SK-N-SH (cell line): Measurements from ENCODE around the gene RABL2B.

Source experiments
- EZH2phosphoT487 ChIP-seq: fragments of 200-600 bp; sonication (generic); IDR thresholded peaks from 2 replicates; pipeline ENCODE4 v1.6.1; 2017; ENCODE audit warnings: low read depth, mixed run types, mild to moderate bottlenecking, antibody characterized with exemption, moderate library complexity, borderline replicate concordance
- IRF3 ChIP-seq: fragments of 150-350 bp; IDR thresholded peaks from 2 replicates; pipeline ENCODE4 v1.6.1; 2016; ENCODE audit warnings: mild to moderate bottlenecking, low read depth, low read length
- RAD21 ChIP-seq: IDR thresholded peaks from 2 replicates; pipeline ENCODE4 v1.6.1; 2012; ENCODE audit warnings: mild to moderate bottlenecking, low read length
- ZBTB33 ChIP-seq: IDR thresholded peaks from 2 replicates; pipeline ENCODE4 v1.4.0; 2012; ENCODE audit warnings: low read depth, borderline replicate concordance
- TF ChIP-seq, protein P1 (sequence below): fragments of 200-600 bp; sonication (generic); IDR thresholded peaks from 2 replicates; pipeline ENCODE4 v1.6.1; 2017; ENCODE audit warnings: antibody characterized with exemption, mild to moderate bottlenecking, moderate library complexity

- no peak for TF ChIP-seq EZH2phosphoT487
- TF ChIP-seq, protein P1, sequence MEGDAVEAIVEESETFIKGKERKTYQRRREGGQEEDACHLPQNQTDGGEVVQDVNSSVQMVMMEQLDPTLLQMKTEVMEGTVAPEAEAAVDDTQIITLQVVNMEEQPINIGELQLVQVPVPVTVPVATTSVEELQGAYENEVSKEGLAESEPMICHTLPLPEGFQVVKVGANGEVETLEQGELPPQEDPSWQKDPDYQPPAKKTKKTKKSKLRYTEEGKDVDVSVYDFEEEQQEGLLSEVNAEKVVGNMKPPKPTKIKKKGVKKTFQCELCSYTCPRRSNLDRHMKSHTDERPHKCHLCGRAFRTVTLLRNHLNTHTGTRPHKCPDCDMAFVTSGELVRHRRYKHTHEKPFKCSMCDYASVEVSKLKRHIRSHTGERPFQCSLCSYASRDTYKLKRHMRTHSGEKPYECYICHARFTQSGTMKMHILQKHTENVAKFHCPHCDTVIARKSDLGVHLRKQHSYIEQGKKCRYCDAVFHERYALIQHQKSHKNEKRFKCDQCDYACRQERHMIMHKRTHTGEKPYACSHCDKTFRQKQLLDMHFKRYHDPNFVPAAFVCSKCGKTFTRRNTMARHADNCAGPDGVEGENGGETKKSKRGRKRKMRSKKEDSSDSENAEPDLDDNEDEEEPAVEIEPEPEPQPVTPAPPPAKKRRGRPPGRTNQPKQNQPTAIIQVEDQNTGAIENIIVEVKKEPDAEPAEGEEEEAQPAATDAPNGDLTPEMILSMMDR, result no peak
- no peak for TF ChIP-seq ZBTB33
- no peak for TF ChIP-seq IRF3
- TF ChIP-seq RAD21, result no peak
Measured at GRCh38 chr22:50728523-50728931, 54.9 kb downstream of the RABL2B start.
